NB4 (cell line): ENCODE measurements around the gene EDARADD.

Experiments
- POLR2A ChIP-seq: IDR thresholded peaks from 2 replicates; pipeline ENCODE4 v1.6.1; 2011; ENCODE audit warnings: mild to moderate bottlenecking; ENCODE audit not compliant: insufficient read length; ENCODE audit errors: extremely low read depth
- TF ChIP-seq, protein P1 (sequence below): IDR thresholded peaks from one replicate; pipeline ENCODE4 v1.5.1; 2012; ENCODE audit warnings: low read depth, low read length

DNA sequence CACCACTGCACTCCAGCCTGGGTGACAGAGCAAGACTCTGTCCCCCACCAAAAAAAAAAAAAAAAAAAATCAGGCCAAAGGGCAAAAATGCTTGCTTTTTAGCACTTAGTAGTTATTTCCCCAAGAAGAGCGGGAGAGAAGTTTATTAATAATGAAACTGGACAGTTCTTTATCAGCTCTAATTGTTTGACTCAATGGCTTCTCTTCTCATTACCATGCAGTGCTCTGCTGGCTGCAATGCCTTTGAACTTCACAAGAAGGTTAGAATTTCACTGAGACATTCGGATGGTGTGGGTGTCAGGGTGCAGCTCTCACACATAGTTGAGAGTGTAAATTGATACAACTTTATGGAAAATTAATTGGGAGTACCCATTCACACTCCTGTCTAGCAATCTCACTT, 63.7 kb downstream of the EDARADD start:
- no peak for TF ChIP-seq POLR2A
- TF ChIP-seq, protein P1, sequence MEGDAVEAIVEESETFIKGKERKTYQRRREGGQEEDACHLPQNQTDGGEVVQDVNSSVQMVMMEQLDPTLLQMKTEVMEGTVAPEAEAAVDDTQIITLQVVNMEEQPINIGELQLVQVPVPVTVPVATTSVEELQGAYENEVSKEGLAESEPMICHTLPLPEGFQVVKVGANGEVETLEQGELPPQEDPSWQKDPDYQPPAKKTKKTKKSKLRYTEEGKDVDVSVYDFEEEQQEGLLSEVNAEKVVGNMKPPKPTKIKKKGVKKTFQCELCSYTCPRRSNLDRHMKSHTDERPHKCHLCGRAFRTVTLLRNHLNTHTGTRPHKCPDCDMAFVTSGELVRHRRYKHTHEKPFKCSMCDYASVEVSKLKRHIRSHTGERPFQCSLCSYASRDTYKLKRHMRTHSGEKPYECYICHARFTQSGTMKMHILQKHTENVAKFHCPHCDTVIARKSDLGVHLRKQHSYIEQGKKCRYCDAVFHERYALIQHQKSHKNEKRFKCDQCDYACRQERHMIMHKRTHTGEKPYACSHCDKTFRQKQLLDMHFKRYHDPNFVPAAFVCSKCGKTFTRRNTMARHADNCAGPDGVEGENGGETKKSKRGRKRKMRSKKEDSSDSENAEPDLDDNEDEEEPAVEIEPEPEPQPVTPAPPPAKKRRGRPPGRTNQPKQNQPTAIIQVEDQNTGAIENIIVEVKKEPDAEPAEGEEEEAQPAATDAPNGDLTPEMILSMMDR: no peak
